Pancreas (tissue), 10 donors: ENCODE results near the gene TPTE2. TPM values are rescaled to one million over a fixed set of nuclear protein-coding genes. Genes with fewer than 3 reads are reported as not detected.
"Not testable (repeated sequence)": the region's sequence is repeated elsewhere in the genome, so short reads cannot be mapped to it uniquely, and the experiment has no call there.

Experiments used
- ATAC-seq, 4 donors: fragments of 200-7000 bp; cut with Tn5 transposase; one replicate each; pipeline versions ENCODE4 v1.8.0 to v1.9.1; 2020; ENCODE audit warnings: mild to moderate bottlenecking in 4 of 4, moderate library complexity in 4 of 4
- DNase-seq, 6 donors: peaks; one replicate each; pipeline ENCODE4 v3.0.0-alpha.2; 2020
- FAIRE-seq: peaks from 2 replicates; lab custom pipeline; 2012; peaks lifted over from hg19 to GRCh38; lab: Jason Lieb, UNC
- H3K27ac ChIP-seq, 4 donors: fragments of 200-600 bp; sonication (generic); 1 replicate in 3 of 4; 2 replicates in 1 of 4; pipeline versions ENCODE4 v1.5.0 to v1.8.0; 2020
- H3K27me3 ChIP-seq, 4 donors: fragments of 200-600 bp; one replicate each; pipeline ENCODE4 v1.8.0; 2021
- H3K36me3 ChIP-seq, 3 donors: fragments of 200-600 bp; sonication (generic) in 1 of 3; one replicate each; pipeline versions ENCODE4 v1.5.0 to v1.8.0; 2020 to 2021
- H3K4me1 ChIP-seq, 3 donors: fragments of 200-600 bp; one replicate each; pipeline ENCODE4 v1.8.0; 2021
- H3K4me3 ChIP-seq, 4 donors: fragments of 200-600 bp; sonication (generic) in 2 of 4; one replicate each; pipeline versions ENCODE4 v1.5.0 to v1.8.0; 2020 to 2021
- H3K9me3 ChIP-seq, 4 donors: fragments of 200-600 bp; one replicate each; pipeline ENCODE4 v1.8.0; 2021
- CTCF ChIP-seq, 4 donors: fragments of 200-600 bp; sonication (generic) in 3 of 4; IDR thresholded peaks; one replicate each; pipeline versions ENCODE4 v1.5.0 to v1.8.0; 2021; ENCODE audit warnings: antibody characterized with exemption in 4 of 4
- WGBS, 2 donors: extraction: QIAGEN DNeasy Blood & Tissue Kit; methylation state at CpG; one replicate each; pipeline ENCODE4 v1.1.7; 2013; 5-methylcytosine and 5-hydroxymethylcytosine counted together
- intact Hi-C, 3 donors: fragments of 100-400 bp; cut with DNase I; formaldehyde crosslinking; loops; one replicate each; pipeline versions ENCODE4 v1.11.1 to v1.14.2; 2022
- polyA plus RNA-seq, 2 donors: library from polyadenylated mRNA; stranded (reverse); fragments of 200-250 nt; gene quantifications; one replicate each; pipeline ENCODE4 v1.2.3, GENCODE V29; 2013
- total RNA-seq, 6 donors: library from RNA; stranded (reverse); fragmentation: NEBNext Ultra II Directional in 4 of 6; extraction: Animal tissue kit (Norgen Biotek cat#: 25700) in 4 of 6; gene quantifications; one replicate each; pipeline versions ENCODE4 v1.2.1 to v1.2.4, GENCODE V29; 2021 to 2023
- donor health status: healthy with polysubstance abuse.
- donor health status: DM: no; HTN: no; CAD: no; lungs with moderate emphysema.
- donor health status: DM: no; HTN: no; CAD: no.
- donor health status: control.
- donor health status: control.
- donor health status: Bipolar disorder and iron deficiency.
- donor health status: DM: yes; HTN: yes; CAD: no.
- donor health status: DM: no; HTN: no; CAD: no.
- donor health status: DM: no; HTN: no; CAD: no.
- donor health status: DM: yes; HTN: yes; CAD: no.

The TPTE2 gene
- not detected for total RNA-seq
- polyA plus RNA-seq, result not detected

- intact Hi-C loops, H3K27ac ChIP-seq, FAIRE-seq, H3K4me3 ChIP-seq, H3K9me3 ChIP-seq, H3K36me3 ChIP-seq, ATAC-seq, H3K27me3 ChIP-seq, H3K4me1 ChIP-seq: not testable (repeated sequence)
- DNase-seq, result peak in 2 of 6 donors; percentile 14 to 55
- 87 to 89% methylated on average over 32 of the region's 32 CpGs for WGBS, 2 donors
These were observed at the start of gene TPTE2 for GRCh38 chr13:19561127-19561582. Gene TPTE2 (minus strand): TSS chr13:19561532. CDS start chr13:19503234, 58,298 bp downstream.

- DNase-seq, result no peak
- Histone ChIP-seq H3K4me3 (no peak overlapping the region), H3K27me3 (no peaks in the 10 kb centered on the region), H3K27ac (no peak overlapping the region), H3K4me1 (no peaks in the 10 kb centered on the region), H3K36me3 (no peaks in the 10 kb centered on the region), H3K9me3 (no peaks in the 10 kb centered on the region)
- intact Hi-C loops, result no loop called here
- no peak for TF ChIP-seq CTCF (IDR thresholded peaks at IDR 0.05)
- WGBS, 2 donors, result 93 to 95% methylated on average over 10 of the region's 10 CpGs
- ATAC-seq, result no peak
- no peak for FAIRE-seq
These were observed 46.3 kb upstream of the TPTE2 start for GRCh38 chr13:19607523-19608078.

GRCh38 chr13:19606737-19607136 lies 45.4 kb upstream of the TPTE2 start:
- TF ChIP-seq CTCF (IDR thresholded peaks at IDR 0.05), result no peak
- Histone ChIP-seq H3K4me1 (no peaks in the 10 kb centered on the region), H3K36me3 (no peaks in the 10 kb centered on the region), H3K9me3 (no peaks in the 10 kb centered on the region), H3K27ac (no peak overlapping the region), H3K4me3 (no peak overlapping the region), H3K27me3 (no peaks in the 10 kb centered on the region)
- DNase-seq, result no peak
- WGBS, 2 donors, result 89 to 100% methylated on average over 2 of the region's 2 CpGs
- ATAC-seq, result no peak
- no peak for FAIRE-seq
- intact Hi-C loops, result no loop called here

- no peak overlapping the region for H3K4me3 ChIP-seq
- intact Hi-C loops, result no loop called here
- H3K9me3 ChIP-seq, result no peaks in the 10 kb centered on the region
- no peaks in the 10 kb centered on the region for H3K27me3 ChIP-seq
- ATAC-seq (no peak), DNase-seq (no peak), FAIRE-seq (no peak)
- H3K36me3 ChIP-seq, result no peaks in the 10 kb centered on the region
- no peak for TF ChIP-seq CTCF (IDR thresholded peaks at IDR 0.05)
- H3K4me1 ChIP-seq, result no peaks in the 10 kb centered on the region
- no peak overlapping the region for H3K27ac ChIP-seq
These were observed 44.8 kb upstream of the TPTE2 start for GRCh38 chr13:19606152-19606551.

GRCh38 chr13:19605161-19605955 lies 44.0 kb upstream of the TPTE2 start:
- Histone ChIP-seq H3K9me3 (no peaks in the 10 kb centered on the region), H3K4me1 (no peaks in the 10 kb centered on the region), H3K27ac (no peak overlapping the region), H3K27me3 (no peaks in the 10 kb centered on the region), H3K4me3 (no peak overlapping the region), H3K36me3 (no peaks in the 10 kb centered on the region)
- 94 to 96% methylated on average over 7 of the region's 7 CpGs for WGBS, 2 donors
- TF ChIP-seq CTCF (IDR thresholded peaks at IDR 0.05), result no peak
- FAIRE-seq, result no peak
- no peak for DNase-seq
- ATAC-seq, result no peak
- intact Hi-C loops, result no loop called here
